ENCODE results near the gene UMODL1.

DNA sequence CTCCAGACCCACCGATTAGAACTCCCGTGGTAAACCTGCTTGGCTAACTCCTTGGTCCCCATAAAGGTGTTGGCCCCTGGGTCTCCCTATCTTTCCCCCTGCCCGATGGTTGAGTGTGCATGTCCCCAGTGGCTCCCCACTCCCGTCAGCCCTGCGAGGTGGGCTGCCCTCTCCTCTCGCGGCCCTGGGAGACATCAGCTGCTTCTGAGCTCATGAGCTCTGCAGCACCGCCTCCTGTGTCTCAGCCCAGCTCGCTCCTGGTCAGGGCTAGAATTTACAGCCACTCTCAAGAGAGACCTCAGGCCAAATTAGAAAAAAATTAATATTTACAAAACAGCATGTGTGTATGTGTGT lies 45.1 kb upstream of the UMODL1 start:
- no peak for TF ChIP-seq POLR2A (IDR thresholded peaks at IDR 0.05)
- TF ChIP-seq, protein P1, sequence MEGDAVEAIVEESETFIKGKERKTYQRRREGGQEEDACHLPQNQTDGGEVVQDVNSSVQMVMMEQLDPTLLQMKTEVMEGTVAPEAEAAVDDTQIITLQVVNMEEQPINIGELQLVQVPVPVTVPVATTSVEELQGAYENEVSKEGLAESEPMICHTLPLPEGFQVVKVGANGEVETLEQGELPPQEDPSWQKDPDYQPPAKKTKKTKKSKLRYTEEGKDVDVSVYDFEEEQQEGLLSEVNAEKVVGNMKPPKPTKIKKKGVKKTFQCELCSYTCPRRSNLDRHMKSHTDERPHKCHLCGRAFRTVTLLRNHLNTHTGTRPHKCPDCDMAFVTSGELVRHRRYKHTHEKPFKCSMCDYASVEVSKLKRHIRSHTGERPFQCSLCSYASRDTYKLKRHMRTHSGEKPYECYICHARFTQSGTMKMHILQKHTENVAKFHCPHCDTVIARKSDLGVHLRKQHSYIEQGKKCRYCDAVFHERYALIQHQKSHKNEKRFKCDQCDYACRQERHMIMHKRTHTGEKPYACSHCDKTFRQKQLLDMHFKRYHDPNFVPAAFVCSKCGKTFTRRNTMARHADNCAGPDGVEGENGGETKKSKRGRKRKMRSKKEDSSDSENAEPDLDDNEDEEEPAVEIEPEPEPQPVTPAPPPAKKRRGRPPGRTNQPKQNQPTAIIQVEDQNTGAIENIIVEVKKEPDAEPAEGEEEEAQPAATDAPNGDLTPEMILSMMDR (IDR thresholded peaks at IDR 0.05) = no peak

All from testis (tissue), 2 donors.